OCI-LY1 (cell line): Measurements from ENCODE around the gene RADX.

Source experiments
- CTCF ChIP-seq: fragments of 200-600 bp; sonication (generic), shearing (Covaris generic); IDR thresholded peaks from 2 replicates; pipeline ENCODE4 v1.5.1; 2017; ENCODE audit warnings: mild to moderate bottlenecking, antibody characterized with exemption, low read length, moderate library complexity, mixed read lengths
- EZH2 ChIP-seq: fragments of 200-600 bp; sonication (generic), shearing (Covaris generic); IDR thresholded peaks from 2 replicates; pipeline ENCODE4 v1.8.0; 2017; ENCODE audit warnings: borderline replicate concordance, mixed run types, mild to moderate bottlenecking, antibody characterized with exemption, low read length, moderate library complexity, mixed read lengths

GRCh38 chrX:106711375-106711774, 99.6 kb downstream of the RADX start:
- TF ChIP-seq CTCF (no peak), EZH2 (no peak)
